ENCODE data around the gene MED17.

The MED17 gene

DNA sequence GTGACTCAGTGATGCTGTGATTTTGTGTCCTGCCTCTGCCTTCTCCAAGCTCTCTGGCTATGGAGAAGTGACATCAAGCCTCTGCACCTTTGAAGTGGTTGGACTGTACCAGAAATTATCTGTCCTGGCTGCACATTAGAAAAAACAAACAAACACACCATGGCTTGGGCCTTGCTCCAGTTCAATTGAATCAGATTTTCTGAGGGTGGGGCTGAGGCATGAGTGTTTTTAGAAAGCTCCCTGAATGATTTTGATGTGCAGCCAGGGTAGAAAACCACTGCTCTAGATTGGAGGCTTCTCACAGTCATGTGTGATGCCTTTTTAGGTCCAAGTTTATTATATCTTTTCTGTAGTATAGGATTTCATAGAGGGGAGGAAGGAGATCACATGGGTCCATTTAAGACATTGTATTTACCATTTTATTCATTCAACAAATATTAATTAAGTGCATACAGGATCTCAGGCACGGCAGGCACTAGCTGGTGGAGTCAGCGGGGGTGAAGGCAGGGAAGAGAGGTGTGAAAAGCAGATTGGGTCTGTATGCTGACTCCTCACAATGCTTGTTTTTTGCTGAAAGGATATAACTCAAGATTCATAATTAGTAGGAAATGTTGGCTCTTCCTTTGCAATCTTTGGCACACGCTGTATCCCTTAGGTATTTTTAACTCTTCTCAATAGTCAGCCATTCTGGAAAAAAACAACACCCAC, 73.5 kb downstream of the MED17 start:
- DNase-seq, result no peak

DNA sequence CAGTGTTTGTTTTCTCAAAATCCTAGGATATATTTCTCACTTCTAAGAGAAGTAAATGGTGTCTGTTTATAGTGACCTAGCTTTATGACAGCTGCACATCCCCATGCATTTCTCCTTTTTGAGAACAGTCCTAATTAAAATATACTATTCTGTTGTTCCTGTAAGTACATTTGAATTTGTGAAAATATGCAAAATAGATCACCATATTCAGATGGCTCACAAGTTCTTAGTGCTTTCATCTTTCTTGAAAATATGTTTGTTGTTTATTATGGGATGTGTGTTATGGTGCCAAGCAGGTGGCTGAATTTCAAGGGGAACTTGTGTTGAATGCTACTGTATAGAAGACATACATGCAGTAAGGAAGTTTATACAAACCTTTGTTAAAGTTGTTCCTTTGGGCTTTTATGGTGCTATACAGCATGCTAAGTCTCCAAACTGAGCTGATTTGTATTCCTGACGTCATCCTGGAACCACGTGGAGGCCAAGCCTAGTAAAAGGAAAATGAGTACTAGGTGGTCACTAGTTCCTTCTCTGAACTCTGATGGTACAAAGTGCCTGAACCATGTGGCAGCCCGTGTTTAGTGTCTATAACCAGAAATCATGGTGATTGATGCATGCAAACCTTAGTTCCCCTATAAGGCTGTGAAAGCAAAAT, 74.2 kb downstream of the MED17 start:
- DNase-seq, result no peak

- DNase-seq, result no peak
These were observed 77.7 kb downstream of the MED17 start for GRCh38 chr11:93861808-93862207.
